GM21390 (cell line): Measurements from ENCODE around the gene ING1.
"Not testable (repeated sequence)": the region's sequence is repeated elsewhere in the genome, so short reads cannot be mapped to it uniquely, and the experiment has no call there.

ENCODE experiments used
- ATAC-seq: cut with Tn5 transposase; IDR thresholded peaks from one replicate; pipeline ENCODE4 v1.9.1; 2021; ENCODE audit not compliant: unreplicated experiment

The ING1 gene

GRCh38 chr13:110714797-110715394 lies 1.4 kb downstream of the ING1 start:
- ATAC-seq = no peak

GRCh38 chr13:110715395-110716246 lies 2.1 kb downstream of the ING1 start:
- peak; percentile 58 for ATAC-seq

DNA sequence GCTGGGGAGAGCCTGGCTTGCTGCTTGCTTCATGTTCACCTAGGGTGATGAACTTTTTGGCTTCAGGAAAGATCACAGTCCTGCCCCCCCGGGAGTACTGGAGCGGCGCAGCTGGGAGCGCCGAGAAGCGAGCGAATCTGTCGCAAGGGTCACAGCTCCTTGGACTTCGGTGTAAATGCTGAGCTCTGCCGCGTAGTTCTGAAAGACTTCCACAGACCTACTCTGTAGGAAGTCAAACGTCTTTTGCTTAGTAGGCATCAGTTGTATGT lies 2.7 kb downstream of the ING1 start:
- ATAC-seq = no peak

- ATAC-seq = no peak
Observed at GRCh38 chr13:110719036-110719710, 5.7 kb downstream of the ING1 start.

DNA sequence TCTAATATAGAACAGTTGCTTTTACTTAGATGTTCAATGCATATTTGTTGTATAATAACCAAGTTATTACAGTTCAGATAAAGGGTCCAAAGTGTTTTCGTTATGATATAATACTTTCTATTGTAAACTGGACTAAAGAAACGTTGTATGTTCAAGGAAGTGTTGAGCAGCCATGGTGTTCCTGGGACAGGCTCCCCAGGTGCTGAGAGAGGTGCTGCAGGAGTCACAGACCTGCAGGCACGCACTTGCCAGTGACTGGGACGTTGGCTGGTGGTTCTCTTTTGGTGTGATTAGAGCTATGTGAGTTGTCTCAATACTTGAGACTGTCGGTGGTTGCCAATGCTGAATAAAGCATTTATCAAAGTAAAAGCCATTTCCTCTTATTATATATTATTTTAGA lies 9.5 kb downstream of the ING1 start:
- no peak for ATAC-seq

GRCh38 chr13:110723598-110723997 lies 10.1 kb downstream of the ING1 start:
- no peak for ATAC-seq

GRCh38 chr13:110726153-110726552 lies 12.7 kb downstream of the ING1 start:
- ATAC-seq = not testable (repeated sequence)

GRCh38 chr13:110726726-110727125 lies 13.2 kb downstream of the ING1 start:
- peak; percentile 43 for ATAC-seq

DNA sequence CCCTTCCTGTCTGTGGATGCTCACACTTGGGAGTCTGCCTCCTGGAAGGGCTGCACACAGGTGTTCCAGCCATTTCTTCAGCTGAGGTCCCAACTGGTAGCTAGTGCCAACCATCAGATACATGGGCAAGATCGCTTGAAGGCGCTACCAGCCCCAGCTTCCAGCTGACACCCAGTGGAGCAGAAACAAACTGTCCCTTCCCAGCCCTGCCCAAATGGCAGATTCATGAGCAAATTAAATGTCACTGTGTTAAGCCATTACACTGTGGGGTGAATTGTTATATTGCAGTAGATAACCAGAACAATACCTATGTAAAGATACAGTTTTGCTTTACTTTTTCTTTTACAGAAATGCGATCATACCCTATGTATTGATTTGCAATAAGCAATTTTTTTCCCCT lies 17.6 kb downstream of the ING1 start:
- no peak for ATAC-seq

- no peak for ATAC-seq
Observed at GRCh38 chr13:110734561-110734960, 21.1 kb downstream of the ING1 start.

DNA sequence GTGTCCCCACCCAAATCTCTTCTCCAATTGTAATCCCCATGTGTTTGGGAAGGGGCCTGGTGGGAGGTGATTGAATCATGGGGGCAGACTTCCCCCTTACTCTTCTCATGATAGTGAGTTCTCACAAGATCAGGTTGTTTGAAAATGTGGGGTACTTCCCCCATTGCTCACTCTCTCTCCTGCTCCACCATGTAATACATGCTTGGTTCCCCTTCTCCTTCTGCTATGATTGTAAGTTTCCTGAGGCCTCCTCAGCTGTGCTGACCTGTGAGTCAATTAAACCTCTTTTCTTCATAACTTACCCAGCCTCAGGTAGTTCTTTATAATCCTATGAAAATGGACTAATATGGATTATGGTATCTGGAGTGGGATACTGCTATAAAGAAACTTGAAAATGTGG lies 24.1 kb downstream of the ING1 start:
- no peak for ATAC-seq

DNA sequence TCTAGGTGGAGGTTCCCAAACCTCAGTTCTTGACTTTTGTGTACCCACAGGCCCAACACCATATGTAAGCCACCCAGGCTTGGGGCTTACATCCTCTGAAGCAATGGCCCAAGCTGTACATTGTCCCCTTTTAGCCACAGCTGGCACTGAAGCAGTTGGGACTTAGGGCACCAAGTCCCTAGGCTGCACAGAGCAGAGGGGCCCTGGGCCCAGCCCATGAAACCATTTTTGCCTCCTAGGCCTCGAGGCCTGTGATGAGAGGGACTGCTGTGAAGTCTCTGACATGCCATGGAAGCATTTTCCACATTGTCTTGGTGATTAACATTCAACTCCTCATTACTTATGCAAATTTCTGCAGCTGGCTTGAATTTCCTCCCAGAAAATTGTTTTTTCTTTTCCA lies 30.2 kb downstream of the ING1 start:
- ATAC-seq = no peak

- no peak for ATAC-seq
Observed at GRCh38 chr13:110746438-110746837, 32.9 kb downstream of the ING1 start.

GRCh38 chr13:110748271-110748670 lies 34.8 kb downstream of the ING1 start:
- ATAC-seq = no peak

DNA sequence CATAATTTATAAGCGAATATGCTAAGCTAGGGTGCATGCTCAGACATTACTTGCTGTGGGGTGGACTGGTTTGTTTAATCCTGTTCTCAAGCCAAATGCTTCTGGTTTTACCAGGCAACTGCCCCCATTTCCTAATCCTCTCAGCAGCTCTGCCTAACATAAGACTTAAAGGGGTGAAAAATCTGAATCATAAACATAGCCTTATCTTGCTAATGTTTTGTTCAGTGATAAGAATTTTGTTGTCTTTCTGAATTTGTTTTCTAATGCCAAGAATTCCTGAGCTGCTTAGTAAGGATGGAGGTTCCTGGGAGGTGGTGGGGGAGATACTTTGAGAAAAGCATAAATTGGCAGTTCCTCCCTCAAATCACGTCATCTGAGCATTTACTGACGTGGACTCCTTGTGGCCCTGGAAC lies 42.7 kb downstream of the ING1 start:
- no peak for ATAC-seq

DNA sequence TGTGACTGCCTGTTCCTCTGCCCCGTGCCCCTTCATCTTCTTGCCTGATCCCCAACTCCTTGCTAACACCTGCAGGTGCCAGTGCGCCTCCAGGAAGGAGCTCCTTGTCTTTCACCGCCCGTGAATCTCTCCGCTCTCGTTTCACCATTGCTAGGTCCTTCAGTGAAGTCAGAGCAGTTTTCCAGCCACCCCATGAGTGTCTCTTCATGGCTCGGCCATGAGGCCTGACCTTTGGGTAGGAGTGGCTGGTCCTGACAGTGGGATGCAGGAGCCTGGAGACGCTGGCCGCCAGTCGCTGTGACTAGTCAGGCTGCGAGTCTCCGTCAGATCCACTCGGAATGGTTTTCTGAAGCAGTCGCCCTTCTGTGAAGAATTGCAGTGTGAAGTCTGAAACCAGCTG lies 43.8 kb downstream of the ING1 start:
- no peak for ATAC-seq

DNA sequence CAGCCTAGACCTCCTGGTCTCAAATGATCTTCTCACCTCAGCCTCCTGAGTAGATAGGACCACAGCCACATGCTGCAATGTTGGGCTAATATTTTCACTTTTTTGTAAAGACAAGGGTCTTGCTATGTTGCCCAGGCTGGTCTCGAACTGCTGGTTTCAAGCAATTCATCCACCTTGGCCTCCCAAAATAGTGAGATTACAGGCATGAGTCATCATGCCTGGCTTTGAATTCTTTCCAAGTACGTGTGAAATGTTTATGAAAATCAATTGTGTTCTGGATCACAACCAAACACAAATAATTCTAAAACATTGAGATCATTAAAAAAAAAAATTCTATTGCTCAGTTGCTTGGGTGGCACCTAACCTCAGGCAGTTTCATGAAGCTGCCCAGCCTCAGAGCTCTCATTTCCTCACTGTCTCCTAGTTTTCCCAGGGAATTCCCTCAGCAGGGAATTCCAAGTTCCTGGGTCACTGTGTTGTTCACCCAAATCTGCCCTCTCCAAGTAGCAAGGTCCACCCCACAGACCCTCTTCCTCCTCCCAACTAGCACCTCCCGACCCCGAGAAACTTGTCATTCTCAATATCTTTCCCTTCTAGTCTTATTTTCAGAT lies 44.8 kb downstream of the ING1 start:
- ATAC-seq = no peak

DNA sequence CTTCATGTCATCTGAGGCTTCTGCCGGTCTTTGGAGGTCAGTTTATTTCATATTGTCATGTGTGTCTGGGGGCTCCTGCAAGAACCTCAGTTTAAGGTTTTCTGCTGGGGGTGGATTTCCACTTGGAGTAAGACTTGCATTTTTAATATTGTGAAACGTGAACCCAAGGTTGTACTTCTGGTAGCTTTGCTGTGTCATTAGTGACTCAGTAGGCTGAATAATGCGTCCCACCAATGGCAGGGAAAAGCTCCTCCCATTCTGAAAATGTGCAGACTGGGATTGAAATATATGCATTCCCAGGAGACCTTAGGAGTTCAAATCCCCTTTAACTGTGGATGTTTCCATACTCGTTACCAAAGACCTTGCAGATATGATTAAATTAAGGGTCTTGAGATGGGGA lies 46.2 kb downstream of the ING1 start:
- no peak for ATAC-seq

DNA sequence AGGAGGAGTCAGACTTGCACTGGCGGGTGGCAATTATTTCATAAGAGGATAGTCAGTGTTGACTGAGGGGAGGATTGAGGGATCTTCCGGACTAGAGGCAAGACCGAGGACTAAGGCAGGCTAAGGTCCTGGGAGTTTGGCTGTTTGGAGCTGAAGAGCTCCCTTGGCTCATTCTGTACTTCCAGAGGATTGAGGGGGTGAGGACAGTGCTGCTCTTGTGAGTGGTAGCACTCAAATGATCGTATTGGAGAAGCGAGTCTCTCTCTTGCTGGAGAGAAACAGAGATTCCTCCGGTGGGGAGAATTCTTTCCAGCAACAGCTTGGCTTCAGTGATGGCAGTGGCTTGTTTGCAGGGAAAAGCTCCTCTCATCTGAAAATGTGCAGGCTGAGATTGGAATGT lies 47.1 kb downstream of the ING1 start:
- ATAC-seq = no peak

DNA sequence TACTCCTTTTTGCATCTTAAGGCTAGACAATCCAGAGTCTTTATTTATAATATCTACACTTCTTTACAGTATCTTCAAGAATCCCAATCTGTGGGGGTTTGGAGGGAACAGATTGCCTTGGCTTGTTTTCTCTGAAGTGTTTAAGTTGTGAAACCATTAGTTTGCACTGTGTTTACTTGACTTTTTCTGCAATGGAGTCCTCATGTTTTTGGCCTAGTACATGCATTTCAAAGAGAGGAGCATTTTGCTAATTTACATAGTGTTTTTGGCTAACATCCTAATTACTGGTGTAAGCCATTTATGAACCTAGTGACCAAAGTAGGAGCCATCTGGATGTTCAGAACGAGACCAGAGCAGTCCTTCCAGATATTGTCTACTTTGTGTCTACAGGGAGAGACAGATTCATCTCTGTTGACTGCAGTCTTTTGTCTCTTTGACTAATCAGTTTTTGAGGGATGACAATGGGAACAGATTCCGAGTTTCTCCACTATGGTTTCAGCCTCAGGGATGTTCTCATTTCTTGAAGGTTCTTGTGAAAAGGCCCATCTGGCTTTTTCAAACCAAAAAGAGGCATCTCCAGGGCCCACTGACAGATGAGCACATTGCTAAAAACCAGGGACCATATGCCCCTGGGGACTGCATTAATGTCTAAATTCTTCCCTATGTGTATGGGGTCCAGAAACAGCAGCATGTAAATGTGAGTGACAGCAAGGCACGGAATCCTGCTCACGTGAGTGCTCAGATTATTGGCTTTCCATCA lies 53.4 kb downstream of the ING1 start:
- no peak for ATAC-seq

DNA sequence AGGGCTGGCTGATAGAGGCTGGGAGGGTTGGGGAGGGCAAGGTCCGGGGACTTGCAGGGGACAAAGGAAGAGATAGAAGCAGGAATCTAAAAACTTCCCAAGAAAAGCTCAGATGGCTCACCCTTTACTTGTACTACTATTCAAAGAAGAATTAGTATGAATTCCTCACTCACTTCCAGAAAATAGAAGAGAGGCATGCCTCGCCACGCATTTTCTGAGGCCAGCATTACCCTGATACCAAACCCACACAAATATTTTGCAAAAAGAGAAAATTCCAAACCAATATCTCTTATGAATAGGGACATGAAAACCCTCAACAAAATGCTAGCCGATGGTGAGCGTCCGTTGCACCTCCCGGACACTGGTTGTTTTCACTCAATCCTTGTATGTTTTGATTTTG lies 54.0 kb downstream of the ING1 start:
- ATAC-seq = no peak
